ENCODE results near the gene SLC19A1. TPM values are rescaled to one million over a fixed set of nuclear protein-coding genes. Genes with fewer than 3 reads are reported as not detected.

Gene SLC19A1
- total RNA-seq, 4 donors from 2014 or later = 7.6 to 12.8 (median 10.3) TPM; not detected in 1

DNA sequence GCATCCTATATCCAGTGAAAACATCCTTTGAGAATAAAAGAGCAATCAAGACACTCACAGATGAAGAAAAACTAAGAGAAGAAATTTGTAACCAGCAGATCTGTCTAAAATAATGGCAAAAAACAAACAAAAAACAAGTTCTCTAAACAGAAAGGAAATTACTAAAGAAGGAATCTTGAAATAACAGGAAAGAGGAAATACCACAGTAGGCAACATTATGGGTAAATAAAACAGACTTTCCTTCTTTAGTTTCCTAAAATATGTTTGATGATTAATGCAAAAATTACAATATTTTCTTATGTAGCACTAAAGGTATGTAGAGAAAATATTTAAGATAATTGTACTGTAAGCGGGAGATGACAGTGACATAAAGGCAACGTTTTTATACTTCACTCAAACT is 23.5 kb downstream of the SLC19A1 start:
- TF ChIP-seq POLR2A (IDR thresholded peaks at IDR 0.05) = no peak
- no peak for TF ChIP-seq CTCF (IDR thresholded peaks at IDR 0.05)
- H3K4me1 ChIP-seq = no peaks in the 10 kb centered on the region
- no peak overlapping the region for H3K4me3 ChIP-seq
- H3K27ac ChIP-seq = no peak overlapping the region
- intact Hi-C loops (cut with DNase I; ENCODE audit: low total_unique reads) = no loop called here
- no peak for DNase-seq
- peaks cover 0 to 22% of the 10 kb centered on the region in 2 donors for H3K9me3 ChIP-seq
- no peaks in the 10 kb centered on the region for H3K36me3 ChIP-seq
- no peaks in the 10 kb centered on the region for H3K27me3 ChIP-seq

DNA sequence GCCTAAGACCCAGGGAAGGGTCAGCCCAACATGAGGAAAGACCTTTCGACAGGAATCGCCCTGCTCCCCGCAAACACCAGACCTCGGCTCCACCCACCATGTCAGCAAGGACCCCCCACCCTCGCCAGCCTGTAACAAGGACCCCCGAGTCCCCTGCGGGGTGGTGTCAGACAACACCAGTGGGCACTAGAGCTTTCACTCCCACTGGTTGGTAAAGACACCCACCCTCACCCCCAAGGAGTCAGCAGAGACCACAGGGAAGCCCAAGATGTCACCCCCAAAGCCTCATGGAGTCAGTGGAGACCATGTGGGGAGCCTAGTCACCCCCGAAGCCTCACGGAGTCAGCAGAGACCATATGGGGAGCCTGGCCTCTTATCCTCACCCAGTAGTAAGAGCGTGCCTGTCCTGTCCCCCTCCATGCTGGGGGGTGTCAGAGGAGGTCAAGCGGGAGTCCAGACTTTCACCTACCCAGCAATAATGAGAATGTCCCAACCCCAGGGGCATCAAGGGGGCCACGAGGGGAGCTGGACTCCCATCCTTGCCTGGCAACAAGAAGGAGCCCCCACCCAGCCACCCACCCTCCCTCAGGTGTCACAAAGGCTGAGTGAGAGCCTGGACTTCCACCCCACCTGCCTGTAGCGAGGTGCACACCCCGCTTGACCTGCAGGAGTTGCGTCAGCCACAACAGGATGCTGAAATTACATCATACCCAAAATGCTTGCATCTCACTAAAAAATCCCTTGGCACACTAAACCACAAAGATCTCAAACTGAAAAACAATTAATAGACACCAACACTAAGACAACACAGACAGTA is 24.8 kb downstream of the SLC19A1 start:
- DNase-seq = no peak
- Histone ChIP-seq H3K36me3 (no peaks in the 10 kb centered on the region), H3K4me1 (no peaks in the 10 kb centered on the region), H3K27ac (no peak overlapping the region), H3K9me3 (peaks cover 0 to 22% of the 10 kb centered on the region in 2 donors), H3K27me3 (no peaks in the 10 kb centered on the region), H3K4me3 (no peak overlapping the region)
- TF ChIP-seq CTCF (IDR thresholded peaks at IDR 0.05) = no peak
- TF ChIP-seq POLR2A (IDR thresholded peaks at IDR 0.05) = no peak
- intact Hi-C loops (cut with DNase I; ENCODE audit: low total_unique reads) = no loop called here

DNA sequence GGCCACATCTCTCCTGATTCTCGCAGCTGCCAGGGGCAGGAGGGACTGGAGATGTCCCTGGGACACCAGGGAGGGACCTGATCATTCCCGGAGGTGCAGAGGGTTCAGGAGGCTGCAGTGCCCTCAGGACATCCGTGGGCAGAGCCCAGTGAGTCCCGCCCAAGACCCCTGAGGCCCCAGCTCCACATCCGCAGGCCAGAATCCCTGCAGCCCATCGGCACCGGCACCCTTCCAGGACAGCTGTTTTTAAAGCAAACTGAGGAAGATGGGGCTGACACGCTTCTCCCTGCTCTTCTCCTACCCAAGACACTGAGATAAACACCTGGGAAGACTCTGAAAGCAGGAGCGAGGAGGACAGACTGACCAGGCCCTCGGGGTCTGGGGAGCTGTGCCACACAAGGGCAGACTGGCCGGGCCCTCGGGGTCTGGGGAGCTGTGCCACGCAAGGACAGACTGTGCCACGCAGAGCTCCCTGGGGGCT is 25.5 kb downstream of the SLC19A1 start:
- TF ChIP-seq POLR2A (IDR thresholded peaks at IDR 0.05) = no peak
- TF ChIP-seq CTCF (IDR thresholded peaks at IDR 0.05) = no peak
- Histone ChIP-seq H3K27me3 (no peaks in the 10 kb centered on the region), H3K4me3 (no peak overlapping the region), H3K36me3 (no peaks in the 10 kb centered on the region), H3K9me3 (peaks cover 0 to 22% of the 10 kb centered on the region in 2 donors), H3K4me1 (no peaks in the 10 kb centered on the region), H3K27ac (no peak overlapping the region)
- intact Hi-C loops (cut with DNase I; ENCODE audit: low total_unique reads) = no loop called here
- DNase-seq = no peak

GRCh38 chr21:45516071-45516670 is 26.1 kb downstream of the SLC19A1 start:
- DNase-seq = no peak
- Histone ChIP-seq H3K4me1 (no peaks in the 10 kb centered on the region), H3K27me3 (no peaks in the 10 kb centered on the region), H3K9me3 (peaks cover 0 to 17% of the 10 kb centered on the region in 2 donors), H3K36me3 (no peaks in the 10 kb centered on the region), H3K4me3 (no peak overlapping the region), H3K27ac (no peak overlapping the region)
- intact Hi-C loops (cut with DNase I; ENCODE audit: low total_unique reads) = no loop called here
- no peak for TF ChIP-seq POLR2A (IDR thresholded peaks at IDR 0.05)
- no peak for TF ChIP-seq CTCF (IDR thresholded peaks at IDR 0.05)
